Stomach smooth muscle (tissue), 2 donors: ENCODE data around the gene DCP2.
A peak's percentile ranks its signal among the peaks of the same experiment; 100 is the strongest.

Experiments used
- H3K27ac ChIP-seq: one replicate; pipeline ENCODE4 v1.7.0; 2013; ENCODE audit warnings: mild to moderate bottlenecking, low read length, inconsistent platforms
- H3K27me3 ChIP-seq, 2 donors: one replicate each; pipeline ENCODE4 v1.7.0; 2013; ENCODE audit warnings: low read length in 2 of 2; ENCODE audit not compliant: insufficient read depth in 2 of 2, control insufficient read depth in 1 of 2
- H3K36me3 ChIP-seq, 2 donors: one replicate each; pipeline ENCODE4 v1.7.0; 2013; ENCODE audit warnings: low read length in 2 of 2; ENCODE audit not compliant: control insufficient read depth in 2 of 2, insufficient read depth in 2 of 2
- H3K4me1 ChIP-seq: one replicate; pipeline ENCODE4 v1.7.0; 2013; ENCODE audit warnings: low read length; ENCODE audit not compliant: control insufficient read depth, insufficient read depth
- H3K4me3 ChIP-seq, 2 donors: one replicate each; pipeline ENCODE4 v1.7.0; 2013; ENCODE audit warnings: low read length in 2 of 2
- H3K9ac ChIP-seq, 2 donors: one replicate each; pipeline ENCODE4 v1.7.0; 2013; ENCODE audit warnings: low read length in 2 of 2, mild to moderate bottlenecking in 1 of 2
- H3K9me3 ChIP-seq, 2 donors: one replicate each; pipeline ENCODE4 v1.7.0; 2013; ENCODE audit warnings: low read length in 2 of 2; ENCODE audit not compliant: control insufficient read depth in 2 of 2
- donor health status: healthy.
- donor health status: Pancreatic carcinoma.

The DCP2 gene

DNA sequence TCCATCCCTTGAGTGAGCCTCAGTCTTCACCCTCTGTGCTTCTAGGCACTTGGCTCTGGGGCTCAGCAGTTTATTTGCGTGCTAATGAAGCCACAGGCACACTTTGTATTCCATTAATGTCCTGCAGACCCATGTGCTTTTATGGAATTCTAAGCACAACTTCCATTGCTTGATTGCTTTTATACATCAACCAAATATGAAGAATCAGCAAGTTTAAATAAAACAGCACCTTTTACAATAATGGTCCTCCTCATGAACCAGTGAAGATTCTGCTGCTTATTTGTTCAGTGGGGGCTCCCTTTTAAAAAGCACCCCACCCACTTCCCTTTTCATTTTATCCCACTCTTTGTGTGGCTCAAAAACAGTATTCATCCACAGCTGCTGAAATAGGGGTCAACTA, 60.2 kb downstream of the DCP2 start:
- Histone ChIP-seq H3K4me1 (no peaks in the 10 kb centered on the region), H3K27me3 (no peaks in the 10 kb centered on the region), H3K9me3 (no peaks in the 10 kb centered on the region)

DNA sequence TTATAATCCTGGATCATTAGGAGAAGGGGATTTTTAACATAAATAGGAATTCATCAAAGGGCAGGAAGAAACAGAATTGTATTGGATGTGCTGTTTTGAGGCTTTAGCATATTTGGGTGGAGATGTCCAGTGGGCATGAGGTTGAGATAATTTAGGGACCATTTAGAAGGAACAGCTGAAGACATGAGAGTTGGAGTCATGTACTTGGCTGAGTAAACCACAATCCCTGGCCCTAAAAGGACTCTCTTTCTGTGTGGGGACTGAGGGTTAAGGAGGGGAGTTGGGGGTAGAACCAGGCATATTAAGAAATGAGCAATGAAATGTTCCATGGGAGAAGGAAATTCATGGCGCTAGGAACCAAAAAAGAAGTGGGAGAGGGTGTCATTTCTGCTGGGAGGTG, 61.5 kb downstream of the DCP2 start:
- H3K4me3 ChIP-seq, result no peak overlapping the region
- no peak overlapping the region for H3K9ac ChIP-seq
- peaks cover 0 to 3% of the 10 kb centered on the region in 2 donors for H3K36me3 ChIP-seq
- no peaks in the 10 kb centered on the region for H3K27me3 ChIP-seq
- H3K9me3 ChIP-seq, result no peaks in the 10 kb centered on the region
- H3K27ac ChIP-seq, result no peak overlapping the region
- H3K4me1 ChIP-seq, result no peaks in the 10 kb centered on the region

More for the DNA sequence above, 60.2 kb downstream of the DCP2 start:
- Histone ChIP-seq H3K27ac (no peak overlapping the region), H3K4me3 (no peak overlapping the region), H3K36me3 (peaks cover 0 to 3% of the 10 kb centered on the region in 2 donors), H3K9ac (no peak overlapping the region)

DNA sequence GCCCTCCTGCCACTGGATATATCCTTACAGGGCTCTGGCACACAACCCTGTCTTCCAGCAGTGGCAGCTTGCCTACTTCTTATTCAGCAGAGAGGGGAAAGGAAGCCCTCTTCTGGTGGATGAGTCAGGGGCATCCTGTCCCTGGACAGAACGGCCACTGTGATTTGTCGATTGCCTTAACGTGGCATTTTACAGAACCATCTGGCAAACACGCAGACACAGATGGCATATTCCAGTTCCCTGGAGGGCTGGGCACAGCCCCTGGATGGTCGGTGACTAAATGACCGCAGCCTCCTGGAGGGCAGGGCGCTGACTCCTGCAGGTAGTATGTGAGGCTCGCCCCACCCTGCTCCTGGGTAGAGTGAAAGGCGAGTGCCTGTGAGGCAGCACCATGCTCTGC, 62.1 kb downstream of the DCP2 start:
- no peak overlapping the region for H3K27ac ChIP-seq
- H3K36me3 ChIP-seq, result peaks cover 0 to 3% of the 10 kb centered on the region in 2 donors
- H3K4me3 ChIP-seq, result no peak overlapping the region
- H3K4me1 ChIP-seq, result peaks cover 4% of the 10 kb centered on the region
- H3K9ac ChIP-seq, result no peak overlapping the region
- no peaks in the 10 kb centered on the region for H3K9me3 ChIP-seq
- H3K27me3 ChIP-seq, result no peaks in the 10 kb centered on the region

DNA sequence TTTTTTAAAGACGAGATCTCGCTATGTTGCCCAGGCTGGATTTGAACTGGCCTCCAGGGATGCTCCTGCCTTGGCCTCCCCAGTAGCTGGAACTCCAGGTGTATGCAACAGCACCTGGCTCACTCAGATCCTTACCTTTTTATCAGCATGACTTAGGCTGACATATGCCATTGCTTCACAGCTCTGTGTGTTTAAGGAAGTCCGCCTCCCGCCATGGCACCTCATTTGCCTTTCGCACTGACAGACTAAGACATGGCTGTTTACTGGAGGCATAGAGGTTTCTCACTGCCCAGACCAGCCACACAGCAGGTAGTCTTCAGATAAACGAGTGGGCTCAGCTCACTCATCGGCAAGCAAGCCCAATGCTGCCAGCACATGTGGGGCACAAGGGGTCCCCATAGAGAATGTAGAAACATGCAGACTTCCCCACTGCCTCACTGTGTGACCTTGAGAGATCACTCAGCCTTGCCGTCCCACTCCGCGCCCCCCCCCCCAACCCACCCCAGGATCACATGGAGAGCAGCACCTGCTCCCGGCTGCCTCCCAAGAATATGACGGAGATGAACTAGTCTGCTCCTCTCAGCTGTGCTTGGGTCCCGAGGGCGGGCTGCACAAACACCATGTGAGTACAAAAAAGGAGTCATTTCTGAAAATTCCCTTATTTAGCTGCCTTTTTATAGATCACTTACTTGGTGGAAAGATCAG, 62.8 kb downstream of the DCP2 start:
- peaks cover 0 to 5% of the 10 kb centered on the region in 2 donors for H3K36me3 ChIP-seq
- no peak overlapping the region for H3K27ac ChIP-seq
- H3K4me1 ChIP-seq, result peaks cover 10% of the 10 kb centered on the region

DNA sequence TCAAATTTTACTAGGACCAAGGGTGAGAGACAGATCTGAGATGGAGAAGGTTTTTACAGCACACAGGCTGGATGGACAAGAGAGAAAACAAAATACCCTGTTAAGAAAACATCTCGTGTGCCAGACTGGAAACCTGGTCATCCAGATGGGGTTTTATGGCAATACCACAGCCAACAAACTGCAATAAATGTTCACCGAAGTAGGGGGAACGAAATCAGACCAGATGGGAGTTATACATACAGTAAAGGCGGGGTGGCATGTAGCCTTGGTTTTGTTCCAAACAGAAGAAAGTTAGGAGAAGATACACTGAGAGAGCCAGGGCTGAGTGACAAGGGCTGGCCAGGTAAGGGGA, 63.3 kb downstream of the DCP2 start:
- no peak overlapping the region for H3K9ac ChIP-seq
- peaks cover 10% of the 10 kb centered on the region for H3K4me1 ChIP-seq
- H3K9me3 ChIP-seq, result no peaks in the 10 kb centered on the region
- peaks cover 0 to 5% of the 10 kb centered on the region in 2 donors for H3K36me3 ChIP-seq
- no peaks in the 10 kb centered on the region for H3K27me3 ChIP-seq
- H3K27ac ChIP-seq, result no peak overlapping the region
- H3K4me3 ChIP-seq, result no peak overlapping the region

More for the DNA sequence above, 62.8 kb downstream of the DCP2 start:
- H3K9ac ChIP-seq, result no peak overlapping the region
- no peaks in the 10 kb centered on the region for H3K27me3 ChIP-seq
- H3K9me3 ChIP-seq, result no peaks in the 10 kb centered on the region
- H3K4me3 ChIP-seq, result no peak overlapping the region

DNA sequence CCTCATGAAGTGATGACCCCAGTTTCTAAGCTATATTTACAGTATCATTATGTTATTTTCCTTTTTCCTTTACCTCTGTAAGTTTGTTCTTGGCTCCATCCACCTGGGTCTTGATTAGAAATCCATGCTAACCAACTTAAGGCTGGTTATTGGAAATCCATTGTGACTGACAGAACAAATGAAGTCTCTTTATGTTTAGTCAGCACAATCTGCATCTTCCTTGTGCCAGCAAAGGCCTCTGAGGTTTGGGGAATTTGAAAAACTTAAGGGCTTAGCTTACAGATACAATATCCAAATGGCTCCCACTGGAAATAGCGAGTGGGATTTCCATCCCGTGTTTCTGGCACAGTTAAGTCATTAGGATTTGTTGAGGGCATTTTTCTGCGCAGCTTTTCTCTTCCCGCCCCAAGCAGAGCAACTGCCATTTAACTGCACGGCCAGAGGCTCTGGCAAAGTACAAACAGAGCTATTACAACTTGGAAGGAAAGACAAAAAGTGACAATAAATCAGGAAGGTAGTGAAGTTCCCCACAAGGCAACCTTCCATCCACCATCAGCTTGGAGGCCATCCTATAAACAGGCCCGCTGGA, 64.2 kb downstream of the DCP2 start:
- peaks cover 10% of the 10 kb centered on the region for H3K4me1 ChIP-seq
- no peaks in the 10 kb centered on the region for H3K9me3 ChIP-seq
- H3K27me3 ChIP-seq, result no peaks in the 10 kb centered on the region
- no peak overlapping the region for H3K27ac ChIP-seq
- H3K9ac ChIP-seq, result no peak overlapping the region
- H3K4me3 ChIP-seq, result no peak overlapping the region
- H3K36me3 ChIP-seq, result peaks cover 0 to 5% of the 10 kb centered on the region in 2 donors

DNA sequence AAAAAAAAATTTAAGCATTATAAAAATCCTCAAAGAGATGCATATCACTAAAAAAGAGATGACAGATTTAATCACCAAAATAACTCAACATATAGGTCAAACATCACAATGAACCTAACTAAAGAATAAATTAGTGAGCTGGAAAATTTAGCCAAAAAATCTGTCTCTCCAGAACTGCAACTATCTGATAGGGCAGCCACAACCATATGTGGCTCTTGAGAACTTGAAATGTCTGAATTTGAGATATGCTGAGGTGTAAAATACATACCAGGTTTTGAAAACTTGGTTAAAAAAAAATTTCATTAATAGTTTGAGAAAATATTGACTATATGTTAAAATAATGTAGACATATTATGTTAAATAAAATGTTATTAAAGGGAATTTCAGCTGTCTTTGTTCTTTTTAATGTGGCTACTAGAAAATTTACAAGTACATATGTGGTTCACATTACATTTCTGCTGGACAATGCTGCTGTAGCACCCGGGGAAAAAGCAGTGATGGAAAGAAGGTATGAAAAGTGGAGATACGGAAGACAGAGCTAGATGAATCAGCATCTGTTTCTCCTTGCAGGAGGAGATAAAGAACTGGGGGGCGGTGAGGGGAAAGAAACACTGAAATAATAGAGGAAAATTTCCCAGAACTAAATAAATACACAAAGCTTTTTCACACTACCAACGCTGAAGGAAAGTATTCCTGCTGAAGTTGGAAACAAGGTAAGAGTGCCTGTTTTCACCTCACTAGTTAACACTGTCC, 66.1 kb downstream of the DCP2 start:
- H3K9me3 ChIP-seq, result no peaks in the 10 kb centered on the region
- H3K4me3 ChIP-seq, result no peak overlapping the region
- no peak overlapping the region for H3K9ac ChIP-seq
- no peaks in the 10 kb centered on the region for H3K27me3 ChIP-seq
- peaks cover 0 to 8% of the 10 kb centered on the region in 2 donors for H3K36me3 ChIP-seq
- peak overlapping the region; percentile 64 for H3K27ac ChIP-seq
- H3K4me1 ChIP-seq, result peaks cover 10% of the 10 kb centered on the region

DNA sequence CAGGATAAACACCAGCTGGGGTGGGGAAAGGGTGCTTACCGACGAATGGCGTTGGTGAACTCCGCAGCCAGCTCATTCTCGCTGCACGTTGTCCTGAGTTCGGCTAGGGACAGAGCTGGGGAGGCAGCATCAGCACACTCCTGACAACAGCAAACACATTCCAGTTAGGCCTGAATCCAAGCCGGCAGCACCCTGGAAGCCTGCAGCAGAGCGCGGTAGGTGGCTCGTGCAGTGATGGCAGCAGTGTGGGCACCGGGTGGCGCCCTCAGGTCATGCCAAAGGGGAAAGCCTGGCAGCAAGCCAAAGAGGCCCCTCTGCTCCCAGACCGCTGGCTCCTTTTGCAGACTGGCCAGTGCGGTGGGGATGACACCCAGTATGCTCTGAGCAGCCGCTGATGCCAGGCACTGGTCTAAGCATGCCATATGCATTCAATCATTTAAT, 66.9 kb downstream of the DCP2 start:
- no peaks in the 10 kb centered on the region for H3K9me3 ChIP-seq
- peaks cover 0 to 6% of the 10 kb centered on the region in 2 donors for H3K36me3 ChIP-seq
- peak overlapping the region; percentile 64 for H3K27ac ChIP-seq
- no peaks in the 10 kb centered on the region for H3K27me3 ChIP-seq
- peak overlapping the region in 1 of 2 donors; percentile 15 for H3K4me3 ChIP-seq
- no peak overlapping the region for H3K9ac ChIP-seq
- H3K4me1 ChIP-seq, result peaks cover 10% of the 10 kb centered on the region

DNA sequence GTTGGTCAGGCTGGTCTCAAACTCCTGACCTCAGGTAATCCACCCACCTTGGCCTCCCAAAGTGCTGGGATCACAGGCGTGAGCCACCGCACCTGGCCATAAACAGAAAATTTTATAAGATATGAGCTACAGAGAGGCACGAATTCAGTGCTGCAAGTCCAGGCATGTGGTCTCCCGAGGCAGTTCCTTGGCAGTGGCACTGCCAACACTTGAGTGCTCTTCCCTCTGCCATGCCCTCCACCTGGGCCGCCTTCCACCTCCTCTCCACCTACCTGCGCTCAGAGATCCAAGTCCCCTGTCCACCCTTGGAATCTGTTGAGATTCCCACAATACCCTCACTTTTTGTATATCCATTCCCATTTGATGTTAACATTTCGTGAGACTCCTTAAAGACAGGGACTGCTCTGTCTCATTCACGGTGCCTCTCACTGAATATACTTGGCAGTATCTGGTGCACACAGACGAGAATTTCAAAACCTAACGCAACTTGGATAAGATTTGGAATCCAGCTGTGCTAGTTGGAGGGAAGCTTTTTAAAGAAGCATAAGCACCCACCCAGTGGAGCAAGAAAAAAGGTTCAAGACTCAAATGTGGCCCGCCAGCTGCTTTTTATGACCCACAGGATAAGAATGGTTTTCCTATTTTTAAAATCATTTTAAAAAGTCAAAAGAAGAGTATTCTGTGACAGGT, 68.3 kb downstream of the DCP2 start:
- no peak overlapping the region for H3K27ac ChIP-seq

DNA sequence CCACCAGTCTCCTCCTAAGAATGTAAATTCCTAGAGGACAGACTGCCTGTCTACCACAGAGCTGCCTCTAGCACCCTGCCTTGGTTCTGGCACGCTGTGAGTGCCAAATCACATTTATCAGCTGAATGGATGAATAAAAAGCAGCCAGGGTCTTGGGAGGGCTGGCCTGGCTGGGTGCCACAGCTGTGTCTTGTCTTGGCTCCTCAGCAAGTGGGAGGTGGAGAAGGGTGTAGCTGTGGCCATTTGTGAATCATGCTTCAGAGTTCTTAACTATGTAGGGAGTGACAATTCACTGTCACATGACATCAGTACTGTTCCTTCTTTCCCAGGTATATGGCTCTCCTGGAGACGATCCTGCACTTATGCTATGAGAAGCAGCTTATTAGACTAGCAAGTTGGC, 70.6 kb downstream of the DCP2 start:
- Histone ChIP-seq H3K27me3 (no peaks in the 10 kb centered on the region), H3K27ac (no peak overlapping the region), H3K9ac (no peak overlapping the region), H3K4me3 (no peak overlapping the region), H3K4me1 (peaks cover 14% of the 10 kb centered on the region), H3K9me3 (no peaks in the 10 kb centered on the region), H3K36me3 (peaks cover 0 to 6% of the 10 kb centered on the region in 2 donors)

More for the DNA sequence above, 68.3 kb downstream of the DCP2 start:
- Histone ChIP-seq H3K27me3 (no peaks in the 10 kb centered on the region), H3K4me3 (no peak overlapping the region), H3K9me3 (no peaks in the 10 kb centered on the region), H3K36me3 (peaks cover 0 to 4% of the 10 kb centered on the region in 2 donors), H3K4me1 (peaks cover 10% of the 10 kb centered on the region), H3K9ac (no peak overlapping the region)
